HEK293 (cell line): Measurements from ENCODE around the gene P2RX1.

Source experiments
- CTCF ChIA-PET: fragments of 350-600 bp; formaldehyde crosslinking; extraction: SDS; loops from one replicate; lab custom pipeline; 2021; ENCODE audit warnings: antibody characterized with exemption; lab: Yijun Ruan, JAX
- POLR2A ChIA-PET: fragments of 300-600 bp; formaldehyde crosslinking; extraction: SDS; loops from one replicate; lab custom pipeline; 2020; ENCODE audit warnings: antibody characterized with exemption, inconsistent platforms; lab: Yijun Ruan, JAX
- H3K27ac ChIP-seq: fragments of 200-500 bp; sonication (Bioruptor generic); 2 replicates; pipeline ENCODE4 v1.5.1; 2014; ENCODE audit warnings: low read depth, low read length, control low read depth, inconsistent platforms; ENCODE audit errors: extremely low read depth
- H3K36me3 ChIP-seq, 2 experiments: fragments of 200-500 bp in 1 of 2; sonication (Bioruptor generic) in 1 of 2; 1 replicate in 1 of 2; 2 replicates in 1 of 2; pipeline ENCODE4 v1.5.1; 2014 to 2017; ENCODE audit warnings: inconsistent platforms in 2 of 2, low read length in 2 of 2; ENCODE audit not compliant: control insufficient read depth in 2 of 2, insufficient read depth in 1 of 2
- H3K4me1 ChIP-seq: fragments of 200-500 bp; sonication (Bioruptor generic); 2 replicates; pipeline ENCODE4 v1.5.1; 2014; ENCODE audit warnings: mild to moderate bottlenecking, low read length, inconsistent platforms; ENCODE audit not compliant: control insufficient read depth, insufficient read depth
- H3K4me3 ChIP-seq: 2 replicates; pipeline ENCODE4 v1.5.1; 2011; ENCODE audit warnings: low read depth, mild to moderate bottlenecking, control low read depth, low read length, moderate library complexity
- H3K9me3 ChIP-seq: fragments of 200-500 bp; sonication (Bioruptor generic); 2 replicates; pipeline ENCODE4 v1.5.1; 2014; ENCODE audit warnings: low read depth, low read length, inconsistent platforms; ENCODE audit not compliant: control insufficient read depth, insufficient read depth
- EGR2 ChIP-seq: fragments of 450-650 bp; formaldehyde crosslinking; IDR thresholded peaks from 2 replicates; pipeline ENCODE4 v1.5.1; 2016; ENCODE audit warnings: low read depth, missing biosample characterization, missing genetic modification characterization
- GLI4 ChIP-seq: fragments of 450-650 bp; formaldehyde crosslinking; IDR thresholded peaks from 2 replicates; pipeline ENCODE4 v1.5.1; 2016; ENCODE audit warnings: missing biosample characterization, missing genetic modification characterization
- PATZ1 ChIP-seq: fragments of 450-650 bp; formaldehyde crosslinking; IDR thresholded peaks from 2 replicates; pipeline ENCODE4 v1.5.1; 2016; ENCODE audit warnings: missing biosample characterization, missing genetic modification characterization
- PRDM2 ChIP-seq: fragments of 450-650 bp; formaldehyde crosslinking; IDR thresholded peaks from 2 replicates; pipeline ENCODE4 v1.5.1; 2016; ENCODE audit warnings: missing biosample characterization, missing genetic modification characterization, borderline replicate concordance
- YY2 ChIP-seq: fragments of 450-650 bp; formaldehyde crosslinking; IDR thresholded peaks from 2 replicates; pipeline ENCODE4 v1.5.1; 2016; ENCODE audit warnings: missing biosample characterization, missing genetic modification characterization
- ZFP37 ChIP-seq: fragments of 450-650 bp; formaldehyde crosslinking; IDR thresholded peaks from 2 replicates; pipeline ENCODE4 v1.5.1; 2016; ENCODE audit warnings: missing biosample characterization, missing genetic modification characterization
- ZNF202 ChIP-seq: fragments of 450-650 bp; formaldehyde crosslinking; IDR thresholded peaks from 2 replicates; pipeline ENCODE4 v1.5.1; 2016; ENCODE audit warnings: missing biosample characterization, missing genetic modification characterization, borderline replicate concordance
- ZNF274 ChIP-seq, 2 experiments: fragments of 200-500 bp in 1 of 2; fragments of 450-650 bp in 1 of 2; sonication (Bioruptor generic) in 1 of 2; formaldehyde crosslinking in 1 of 2; IDR thresholded peaks; 2 replicates each; pipeline versions ENCODE4 v1.5.1 to v1.6.1; 2014 to 2016; ENCODE audit warnings: borderline replicate concordance in 1 of 2, inconsistent platforms in 1 of 2, low read length in 1 of 2, missing biosample characterization in 1 of 2, missing genetic modification characterization in 1 of 2
- ZNF302 ChIP-seq: fragments of 450-650 bp; formaldehyde crosslinking; IDR thresholded peaks from 2 replicates; pipeline ENCODE4 v1.5.1; 2016; ENCODE audit warnings: missing biosample characterization, missing genetic modification characterization, low read depth
- ZNF560 ChIP-seq: fragments of 450-650 bp; formaldehyde crosslinking; IDR thresholded peaks from 2 replicates; pipeline ENCODE4 v1.5.1; 2017; ENCODE audit warnings: missing biosample characterization, missing genetic modification characterization, borderline replicate concordance
- ZNF596 ChIP-seq: fragments of 450-650 bp; IDR thresholded peaks from 2 replicates; pipeline ENCODE4 v1.5.0; 2018; ENCODE audit warnings: missing biosample characterization, mild to moderate bottlenecking, missing genetic modification characterization, moderate library complexity
- ZNF621 ChIP-seq: fragments of 450-650 bp; formaldehyde crosslinking; IDR thresholded peaks from 2 replicates; pipeline ENCODE4 v1.5.1; 2017; ENCODE audit warnings: missing biosample characterization, missing genetic modification characterization
- ZNF692 ChIP-seq: fragments of 450-650 bp; formaldehyde crosslinking; IDR thresholded peaks from 2 replicates; pipeline ENCODE4 v1.5.1; 2016; ENCODE audit warnings: missing biosample characterization, missing genetic modification characterization
- ZNF830 ChIP-seq: fragments of 450-650 bp; IDR thresholded peaks from 2 replicates; pipeline ENCODE4 v1.5.0; 2018; ENCODE audit warnings: missing biosample characterization, missing genetic modification characterization, low read depth, mild to moderate bottlenecking, moderate library complexity
- ZSCAN18 ChIP-seq: fragments of 450-650 bp; formaldehyde crosslinking; IDR thresholded peaks from 2 replicates; pipeline ENCODE4 v1.5.1; 2016; ENCODE audit warnings: missing biosample characterization, missing genetic modification characterization

The P2RX1 gene

GRCh38 chr17:3929181-3929580 is 12.9 kb upstream of the P2RX1 start:
- no peaks in the 10 kb centered on the region for H3K4me1 ChIP-seq
- ChIA-PET CTCF (interaction anchor here (1.1 to 2.1 kb wide), 2 partner anchors 12 to 15 kb away, joined by 3 to 7 read pairs; partner anchors contain the start of gene P2RX1), POLR2A (no interaction called here)
- no peak overlapping the region for H3K27ac ChIP-seq
- H3K4me3 ChIP-seq: no peak overlapping the region
- no peaks in the 10 kb centered on the region for H3K36me3 ChIP-seq
- TF ChIP-seq ZNF274 (IDR thresholded peaks at IDR 0.05; ENCODE audit: low read length) (no peak), ZNF274 (tag by site-specific recombination; IDR thresholded peaks at IDR 0.05; ENCODE audit: borderline replicate concordance) (no peak), YY2 (no peak), ZNF560 (no peak), ZSCAN18 (tag by site-specific recombination) (no peak), GLI4 (tag by site-specific recombination) (no peak), ZNF621 (tag by site-specific recombination) (no peak), ZFP37 (tag by site-specific recombination) (no peak), EGR2 (tag by site-specific recombination) (no peak), ZNF302 (tag by site-specific recombination) (no peak), ZNF692 (tag by site-specific recombination) (no peak), PATZ1 (tag by site-specific recombination) (no peak), ZNF202 (tag by site-specific recombination) (no peak), ZNF830 (tag by site-specific recombination) (no peak), ZNF596 (tag by site-specific recombination) (no peak), PRDM2 (tag by site-specific recombination) (no peak)
- H3K9me3 ChIP-seq: no peaks in the 10 kb centered on the region
